H1 (cell line): ENCODE data around the gene RCAN2.

Experiments used
- ATF2 ChIP-seq: IDR thresholded peaks from 2 replicates; pipeline ENCODE4 v1.6.1; 2012; ENCODE audit warnings: low read length, inconsistent platforms
- EZH2 ChIP-seq: fragments of 200-600 bp; sonication (generic); IDR thresholded peaks from 2 replicates; pipeline ENCODE4 v1.7.1; 2012; ENCODE audit warnings: low read depth, mild to moderate bottlenecking, moderate library complexity, low read length, inconsistent platforms; ENCODE audit not compliant: severe bottlenecking
- TF ChIP-seq, protein P1 (sequence below), 3 experiments: IDR thresholded peaks; 1 replicate in 2 of 3; 2 replicates in 1 of 3; pipeline versions ENCODE4 v1.5.1 to v1.6.1; 2011; ENCODE audit warnings: low read length in 3 of 3, mild to moderate bottlenecking in 3 of 3, inconsistent platforms in 2 of 3, low read depth in 1 of 3, moderate library complexity in 1 of 3; ENCODE audit not compliant: insufficient read depth in 1 of 3; ENCODE audit errors: control extremely low read depth in 1 of 3

DNA sequence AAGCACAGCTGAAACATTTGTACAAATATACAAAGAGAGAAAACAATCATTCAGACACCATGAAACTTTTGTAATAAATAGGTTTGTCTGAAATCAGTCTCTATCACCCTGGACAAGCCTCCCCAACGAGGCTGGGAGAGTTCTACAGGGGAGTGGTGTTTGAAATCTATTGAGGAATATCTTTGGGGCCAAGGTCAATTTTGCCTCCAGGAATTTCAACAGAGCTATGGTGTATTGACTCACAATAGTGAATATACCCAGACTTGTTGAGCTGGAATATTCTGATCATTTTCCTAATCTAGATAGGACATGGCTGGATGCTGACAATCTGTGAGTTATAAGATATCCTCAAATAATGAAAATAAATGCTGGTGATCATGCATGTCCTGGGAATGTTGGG is 269.0 kb downstream of the RCAN2 start:
- TF ChIP-seq EZH2 (no peak), ATF2 (no peak)
- TF ChIP-seq, protein P1, sequence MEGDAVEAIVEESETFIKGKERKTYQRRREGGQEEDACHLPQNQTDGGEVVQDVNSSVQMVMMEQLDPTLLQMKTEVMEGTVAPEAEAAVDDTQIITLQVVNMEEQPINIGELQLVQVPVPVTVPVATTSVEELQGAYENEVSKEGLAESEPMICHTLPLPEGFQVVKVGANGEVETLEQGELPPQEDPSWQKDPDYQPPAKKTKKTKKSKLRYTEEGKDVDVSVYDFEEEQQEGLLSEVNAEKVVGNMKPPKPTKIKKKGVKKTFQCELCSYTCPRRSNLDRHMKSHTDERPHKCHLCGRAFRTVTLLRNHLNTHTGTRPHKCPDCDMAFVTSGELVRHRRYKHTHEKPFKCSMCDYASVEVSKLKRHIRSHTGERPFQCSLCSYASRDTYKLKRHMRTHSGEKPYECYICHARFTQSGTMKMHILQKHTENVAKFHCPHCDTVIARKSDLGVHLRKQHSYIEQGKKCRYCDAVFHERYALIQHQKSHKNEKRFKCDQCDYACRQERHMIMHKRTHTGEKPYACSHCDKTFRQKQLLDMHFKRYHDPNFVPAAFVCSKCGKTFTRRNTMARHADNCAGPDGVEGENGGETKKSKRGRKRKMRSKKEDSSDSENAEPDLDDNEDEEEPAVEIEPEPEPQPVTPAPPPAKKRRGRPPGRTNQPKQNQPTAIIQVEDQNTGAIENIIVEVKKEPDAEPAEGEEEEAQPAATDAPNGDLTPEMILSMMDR (IDR thresholded peaks at IDR 0.05; ENCODE audit: control extremely low read depth in 1 of 3, insufficient read depth in 1 of 3, low read depth in 1 of 3, low read length in 3 of 3): no peak
